ENCODE results near the gene RNFT2. TPM values are rescaled to one million over a fixed set of nuclear protein-coding genes. Genes with fewer than 3 reads are reported as not detected.
A peak's percentile ranks its signal among the peaks of the same experiment; 100 is the strongest.
"Not testable (repeated sequence)": the region's sequence is repeated elsewhere in the genome, so short reads cannot be mapped to it uniquely, and the experiment has no call there.

Gene RNFT2
- total RNA-seq, 1 donor from 2014 or later = 0.62 TPM

DNA sequence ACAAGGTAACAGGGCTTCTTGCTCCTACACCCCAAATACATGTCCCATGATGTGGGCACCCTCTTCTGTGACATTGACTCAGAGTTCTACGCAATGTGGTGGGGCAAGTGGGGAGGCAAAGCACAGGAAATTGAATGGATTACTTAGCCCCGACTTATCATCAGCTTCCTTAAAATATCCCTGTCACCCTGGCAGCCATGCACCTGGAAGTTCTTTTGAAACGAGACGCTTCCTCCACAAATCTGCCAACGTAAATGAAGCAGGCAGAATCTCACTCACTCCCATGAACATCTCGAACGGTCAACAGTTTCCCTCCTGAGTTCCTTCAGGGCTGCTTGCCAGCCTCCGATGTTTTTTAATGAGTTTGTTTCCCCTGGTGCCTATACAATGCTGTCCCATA is 33.5 kb downstream of the RNFT2 start:
- DNase-seq = no peak
- intact Hi-C loops (cut with DNase I) = no loop called here
- ATAC-seq (ENCODE audit: poor library complexity) = no peak

GRCh38 chr12:116773276-116773731 is 35.2 kb downstream of the RNFT2 start:
- DNase-seq (no peak), ATAC-seq (ENCODE audit: poor library complexity) (no peak)
- intact Hi-C loops (cut with DNase I) = no loop called here

- intact Hi-C loops (cut with DNase I) = no loop called here
These were observed 35.9 kb downstream of the RNFT2 start for GRCh38 chr12:116774020-116774419.

DNA sequence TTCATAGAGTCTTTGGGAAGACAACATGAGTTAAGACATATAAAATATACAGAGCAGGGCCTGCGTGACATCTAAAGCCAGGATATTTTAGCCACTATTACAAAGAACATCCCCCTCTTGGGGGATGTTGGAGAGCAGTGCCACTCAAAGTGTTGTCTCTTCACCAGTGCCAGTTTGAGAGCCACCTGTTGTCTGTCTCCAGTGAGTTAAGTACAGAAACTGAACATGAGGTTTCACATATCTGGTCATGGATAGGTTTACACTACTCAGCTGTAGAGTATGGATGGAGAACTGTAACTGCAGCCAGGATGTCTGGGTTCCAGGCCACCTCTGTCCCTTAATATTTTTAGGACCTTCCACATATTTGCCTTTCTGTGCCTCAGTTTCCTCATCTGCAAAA is 39.1 kb downstream of the RNFT2 start:
- DNase-seq (no peak), ATAC-seq (ENCODE audit: poor library complexity) (no peak)
- intact Hi-C loops (cut with DNase I) = no loop called here

More at GRCh38 chr12:116774020-116774419, 35.9 kb downstream of the RNFT2 start:
- no peak for DNase-seq
- ATAC-seq (ENCODE audit: poor library complexity) = no peak

- ATAC-seq (ENCODE audit: poor library complexity) (no peak), DNase-seq (no peak)
- intact Hi-C loops (cut with DNase I) = no loop called here
These were observed 41.5 kb downstream of the RNFT2 start for GRCh38 chr12:116779597-116779996.

DNA sequence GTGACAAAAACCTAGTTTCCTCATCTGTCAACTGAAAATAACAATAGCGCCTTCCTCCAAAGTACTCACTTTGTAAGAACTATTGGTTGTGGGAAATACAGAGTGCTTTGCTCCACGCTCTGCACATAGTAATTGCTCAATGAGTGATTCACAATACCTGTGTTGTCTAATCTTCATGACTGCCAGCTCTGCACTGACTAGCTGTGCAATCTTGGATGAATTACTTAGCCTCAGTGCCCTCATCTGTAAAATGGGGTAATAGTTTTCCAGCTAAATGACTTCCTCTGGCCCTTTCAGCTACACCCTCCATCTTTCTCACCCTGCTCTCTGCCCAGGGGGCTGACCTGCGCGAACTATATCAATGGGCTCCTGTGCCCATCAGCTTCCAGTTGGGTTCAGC is 42.8 kb downstream of the RNFT2 start:
- intact Hi-C loops (cut with DNase I) = no loop called here
- ATAC-seq (ENCODE audit: poor library complexity) = no peak
- no peak for DNase-seq

GRCh38 chr12:116783525-116784237 is 45.6 kb downstream of the RNFT2 start:
- intact Hi-C loops (cut with DNase I) = no loop called here
- no peak for DNase-seq
- no peak for ATAC-seq (ENCODE audit: poor library complexity)

DNA sequence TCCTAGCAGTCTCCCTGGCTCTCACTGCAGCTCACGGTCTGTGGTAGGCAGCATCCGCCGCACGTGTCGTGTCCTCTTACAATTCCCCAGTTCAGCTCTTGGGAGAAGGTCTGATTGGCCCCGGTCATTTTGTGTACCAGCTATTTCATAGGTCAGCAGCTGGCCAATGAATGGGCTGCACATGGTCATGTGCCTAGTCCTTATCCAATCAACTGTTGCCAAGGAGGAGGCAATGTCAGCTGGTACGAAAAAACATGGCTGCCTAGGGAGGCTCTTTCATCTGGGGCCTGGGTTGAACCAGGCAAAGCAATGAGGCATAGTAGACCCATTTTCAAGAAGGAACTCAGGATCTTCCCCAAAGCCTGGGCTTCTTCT is 46.1 kb downstream of the RNFT2 start:
- no peak for ATAC-seq (ENCODE audit: poor library complexity)
- intact Hi-C loops (cut with DNase I) = no loop called here
- no peak for DNase-seq

- intact Hi-C loops (cut with DNase I); ATAC-seq (ENCODE audit: poor library complexity); DNase-seq: not testable (repeated sequence)
These were observed 51.4 kb downstream of the RNFT2 start for GRCh38 chr12:116789562-116789961.

DNA sequence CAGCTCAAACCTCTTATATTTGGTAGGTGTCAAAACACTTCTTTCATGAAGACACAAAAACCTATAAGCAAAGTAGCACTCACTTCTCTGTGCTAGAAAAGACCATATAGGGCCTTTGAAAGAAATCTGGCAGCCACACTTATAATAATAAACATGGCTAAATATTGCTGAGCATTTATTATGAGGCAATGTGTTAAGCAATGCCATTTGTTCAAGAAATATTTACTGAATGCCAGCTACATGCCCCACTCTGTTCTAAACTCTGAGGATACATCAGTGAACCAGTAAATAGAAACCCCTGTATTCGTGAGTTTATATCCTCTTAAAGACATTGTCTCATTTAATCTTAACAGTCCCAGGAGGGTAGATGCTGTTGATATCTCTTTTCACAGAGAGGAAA is 52.0 kb downstream of the RNFT2 start:
- no peak for DNase-seq
- intact Hi-C loops (cut with DNase I) = no loop called here
- no peak for ATAC-seq (ENCODE audit: poor library complexity)

DNA sequence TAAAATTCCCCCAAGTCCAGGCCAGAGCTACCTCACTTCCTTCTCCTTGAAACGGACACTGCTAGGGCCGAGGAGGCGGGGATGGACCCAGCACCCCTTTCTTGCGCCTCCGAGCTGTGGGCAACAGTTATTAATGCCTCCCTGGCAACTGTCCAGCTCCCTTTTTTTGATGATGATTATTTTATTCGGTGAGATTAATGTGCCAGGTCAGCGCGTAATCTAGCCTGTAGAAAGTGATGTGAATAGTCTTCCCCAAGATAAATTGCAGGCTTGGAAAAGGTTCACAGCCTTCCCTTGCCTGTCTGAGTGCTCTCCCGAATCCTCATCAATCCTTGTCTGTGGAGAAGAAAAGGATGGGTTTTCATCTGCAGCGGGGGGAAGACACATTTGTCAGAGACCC is 54.3 kb downstream of the RNFT2 start:
- intact Hi-C loops (cut with DNase I) = no loop called here
- ATAC-seq (ENCODE audit: poor library complexity) (no peak), DNase-seq (no peak)

GRCh38 chr12:116794725-116795124 is 56.6 kb downstream of the RNFT2 start:
- DNase-seq = no peak
- intact Hi-C loops (cut with DNase I) = no loop called here
- no peak for ATAC-seq (ENCODE audit: poor library complexity)

GRCh38 chr12:116797885-116798284 is 59.8 kb downstream of the RNFT2 start:
- intact Hi-C loops (cut with DNase I) = no loop called here
- DNase-seq (no peak), ATAC-seq (ENCODE audit: poor library complexity) (peak; percentile 90)

- intact Hi-C loops (cut with DNase I) = no loop called here
- DNase-seq (no peak), ATAC-seq (ENCODE audit: poor library complexity) (no peak)
These were observed 60.6 kb downstream of the RNFT2 start for GRCh38 chr12:116798719-116799118.

- DNase-seq = no peak
- intact Hi-C loops (cut with DNase I) = no loop called here
- ATAC-seq (ENCODE audit: poor library complexity) = no peak
These were observed 61.8 kb downstream of the RNFT2 start for GRCh38 chr12:116799955-116800354.

GRCh38 chr12:116800918-116801317 is 62.8 kb downstream of the RNFT2 start:
- intact Hi-C loops (cut with DNase I) = no loop called here
- no peak for ATAC-seq (ENCODE audit: poor library complexity)

GRCh38 chr12:116802018-116802417 is 63.9 kb downstream of the RNFT2 start:
- no peak for DNase-seq
- intact Hi-C loops (cut with DNase I) = no loop called here
- ATAC-seq (ENCODE audit: poor library complexity) = no peak

More at GRCh38 chr12:116800918-116801317, 62.8 kb downstream of the RNFT2 start:
- DNase-seq = no peak

DNA sequence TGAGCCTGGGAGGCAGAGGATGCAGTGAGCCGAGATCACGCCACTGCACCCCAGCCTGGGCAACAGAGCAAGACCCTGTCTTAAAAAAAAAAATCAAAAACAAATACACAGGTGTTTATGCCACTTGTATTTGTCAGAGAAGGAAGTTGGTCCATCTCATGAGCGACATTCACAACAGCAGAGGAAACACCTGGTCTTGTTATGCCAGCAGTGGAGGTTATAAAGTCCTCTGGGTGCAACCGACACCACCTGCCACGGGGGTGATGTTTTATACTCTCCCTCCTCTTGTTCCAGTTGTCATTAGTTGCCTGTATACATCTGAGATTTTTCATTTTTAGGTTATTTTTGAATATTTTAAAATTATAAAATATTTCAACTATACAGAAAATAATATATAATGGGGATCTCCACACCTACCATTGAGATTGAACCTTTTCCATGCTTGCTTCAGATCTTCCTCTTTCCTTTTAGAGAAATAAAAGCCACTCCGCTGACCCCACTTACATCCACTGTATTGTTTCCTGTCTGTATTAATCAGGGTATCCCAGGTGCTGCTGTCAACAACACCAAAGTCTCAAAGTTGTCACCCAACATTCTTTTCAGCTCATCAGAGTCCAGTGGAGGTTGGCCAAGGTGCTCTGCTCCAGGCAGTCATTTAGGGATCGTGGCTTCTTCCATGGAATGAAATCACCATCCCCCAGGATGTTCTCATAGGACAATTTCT is 65.1 kb downstream of the RNFT2 start:
- intact Hi-C loops (cut with DNase I) = no loop called here
- DNase-seq (no peak), ATAC-seq (ENCODE audit: poor library complexity) (no peak)

- no peak for DNase-seq
- no peak for ATAC-seq (ENCODE audit: poor library complexity)
- intact Hi-C loops (cut with DNase I) = no loop called here
These were observed 65.9 kb downstream of the RNFT2 start for GRCh38 chr12:116804051-116804450.

DNA sequence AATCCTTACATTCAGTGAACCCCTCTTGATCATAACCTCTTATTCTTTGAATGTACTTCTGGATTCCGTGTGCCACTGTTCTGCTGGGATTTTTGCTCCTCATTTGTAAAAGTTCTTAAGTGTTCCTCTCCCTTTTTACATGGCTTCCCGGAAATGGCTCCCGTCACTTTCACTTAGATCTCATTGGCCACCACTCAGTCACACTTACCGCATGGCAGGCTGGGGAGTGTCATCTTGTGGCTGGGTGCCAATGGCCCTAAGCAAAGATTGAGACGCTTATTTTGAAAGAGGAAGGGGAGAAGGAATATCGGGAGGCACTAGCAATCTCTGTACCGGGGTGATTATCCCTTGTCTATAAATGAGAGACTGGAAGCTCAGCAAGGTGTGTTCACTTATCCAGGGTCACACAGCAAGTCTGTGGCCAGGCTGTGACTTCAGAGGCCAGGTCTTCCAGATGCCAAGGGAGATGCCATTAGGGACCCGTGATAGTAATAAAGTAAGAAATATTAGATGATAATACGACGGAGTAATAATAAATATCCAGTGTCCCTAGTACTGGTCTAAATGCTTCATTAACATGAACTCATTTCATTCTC is 68.8 kb downstream of the RNFT2 start:
- DNase-seq (no peak), ATAC-seq (ENCODE audit: poor library complexity) (no peak)
- intact Hi-C loops (cut with DNase I) = no loop called here
